H54 (cell line): ENCODE results near the gene PHF11.

Experiments used
- DNase-seq: peaks from one replicate; pipeline ENCODE4 v3.0.0; 2011; ENCODE audit warnings: low spot score, mixed read lengths; ENCODE audit not compliant: insufficient read length
- FAIRE-seq: peaks from 3 replicates; lab custom pipeline; 2011; peaks lifted over from hg19 to GRCh38; lab: Jason Lieb, UNC
- POLR2A ChIP-seq: IDR thresholded peaks from 2 replicates; pipeline ENCODE4 v1.6.1; 2011; ENCODE audit warnings: low read depth, mild to moderate bottlenecking, low read length

The PHF11 gene

DNA sequence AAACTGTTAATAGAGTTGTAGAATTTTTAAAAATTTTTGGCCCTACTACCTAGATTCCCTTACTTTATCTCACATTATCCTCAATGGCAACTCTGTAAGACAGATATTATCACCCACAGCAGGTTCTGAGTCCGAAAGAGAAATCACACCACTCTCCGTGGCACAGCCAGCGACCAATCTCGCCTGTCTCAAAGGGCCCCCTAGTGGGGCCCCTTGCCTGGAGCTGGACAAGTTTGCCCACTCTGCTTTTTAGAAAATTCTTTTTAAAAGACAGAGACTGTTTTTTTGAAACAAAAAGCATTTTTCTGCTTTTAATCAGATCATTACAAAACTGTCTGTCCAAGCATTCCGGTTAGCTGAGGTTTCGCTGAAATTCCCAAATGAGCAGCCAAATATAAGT, 21.7 kb downstream of the PHF11 start:
- no peak for TF ChIP-seq POLR2A
- FAIRE-seq (no peak), DNase-seq (no peak)

DNA sequence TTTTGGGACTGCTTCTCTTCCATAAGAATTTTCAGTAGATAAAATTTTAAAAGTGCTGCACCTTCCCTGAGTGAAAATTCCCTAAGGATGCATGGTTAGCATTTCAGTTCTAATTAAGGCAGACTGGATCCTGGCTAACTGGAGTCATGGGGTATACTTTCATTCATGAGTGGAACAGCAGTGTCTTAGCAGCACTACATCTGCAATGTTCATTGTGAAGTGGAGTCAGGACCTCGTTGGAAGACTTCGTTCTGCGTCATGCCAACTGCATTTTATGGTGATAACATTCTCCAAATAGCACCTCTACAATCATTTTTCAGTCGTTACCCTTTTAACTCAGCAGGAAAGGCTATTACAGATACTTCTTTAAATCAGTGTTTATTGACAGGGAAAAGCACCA, 25.5 kb downstream of the PHF11 start:
- DNase-seq = no peak
- no peak for FAIRE-seq
- TF ChIP-seq POLR2A = no peak

DNA sequence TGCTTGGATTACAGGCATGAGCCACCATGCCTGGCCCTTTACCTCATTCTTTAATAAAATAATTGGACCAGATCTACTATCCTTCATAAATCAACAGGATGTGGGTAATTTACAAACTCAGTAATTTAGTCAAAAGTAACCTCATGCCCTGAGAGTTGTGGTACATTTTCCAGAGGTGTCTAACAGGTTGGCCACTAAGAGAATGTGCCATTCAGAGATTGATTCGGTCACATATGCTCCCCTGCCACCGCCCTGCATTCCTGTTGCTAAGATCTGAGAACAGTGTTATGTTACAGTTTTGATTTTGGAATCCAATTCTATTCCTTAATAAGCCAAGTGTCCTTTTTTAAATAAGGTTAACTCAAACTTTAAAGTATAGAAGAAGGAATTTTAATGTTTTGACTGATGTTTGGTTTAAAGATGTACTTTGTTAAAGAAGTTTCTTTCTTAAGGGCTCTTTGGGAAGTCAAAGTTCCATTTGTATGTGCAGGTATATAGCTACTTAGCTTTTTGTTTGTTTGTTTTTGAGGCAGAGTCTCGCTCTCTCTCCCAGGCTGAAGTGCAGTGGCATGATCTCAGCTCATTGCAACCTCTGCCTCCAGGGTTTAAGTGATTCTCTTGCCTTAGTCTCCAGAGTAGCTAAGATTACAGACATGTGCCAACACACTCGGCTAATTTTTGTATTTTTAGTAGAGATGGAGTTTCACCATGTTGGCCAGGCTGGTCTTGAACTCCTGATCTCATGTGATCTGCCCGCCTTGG, 29.2 kb downstream of the PHF11 start:
- DNase-seq (no peak), FAIRE-seq (no peak)
- no peak for TF ChIP-seq POLR2A

DNA sequence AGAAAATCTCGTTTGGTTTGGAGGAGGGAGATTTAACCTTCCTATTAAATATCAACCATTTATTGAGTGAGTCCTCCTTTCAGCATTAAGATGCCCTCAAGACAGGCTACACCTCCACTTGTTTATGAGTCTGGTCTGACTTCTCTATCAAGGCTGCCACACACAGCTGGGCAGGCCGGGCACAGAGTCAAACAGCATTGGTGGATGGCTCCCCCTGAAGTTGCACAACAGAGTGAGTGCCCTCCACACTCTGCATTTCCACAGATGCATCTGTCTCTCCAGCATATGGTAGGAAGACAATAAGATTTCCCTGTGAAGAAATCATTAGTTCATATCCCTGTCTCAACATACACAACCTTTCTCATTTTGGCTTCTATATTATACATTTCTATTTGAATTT, 31.4 kb downstream of the PHF11 start:
- TF ChIP-seq POLR2A = no peak
- no peak for FAIRE-seq
- DNase-seq = no peak

DNA sequence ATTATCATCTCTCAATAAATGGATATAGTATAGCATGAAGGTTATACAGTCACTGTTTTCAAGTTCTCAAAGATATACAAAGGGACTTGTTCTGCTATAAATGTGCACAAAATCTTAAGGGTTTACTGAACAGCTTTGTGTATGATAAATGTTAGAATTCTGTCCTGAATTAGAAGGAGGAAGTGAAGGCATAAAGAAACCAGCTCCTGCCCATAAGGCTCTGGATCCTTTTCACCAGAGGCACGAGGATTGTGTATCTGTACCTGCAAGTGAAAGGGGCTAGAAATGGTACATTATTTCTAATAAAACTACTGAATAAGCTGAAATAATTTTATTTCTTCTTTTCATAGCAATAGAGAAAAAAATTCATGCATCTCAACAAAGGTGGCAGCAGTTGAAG, 32.4 kb downstream of the PHF11 start:
- DNase-seq (no peak), FAIRE-seq (no peak)

DNA sequence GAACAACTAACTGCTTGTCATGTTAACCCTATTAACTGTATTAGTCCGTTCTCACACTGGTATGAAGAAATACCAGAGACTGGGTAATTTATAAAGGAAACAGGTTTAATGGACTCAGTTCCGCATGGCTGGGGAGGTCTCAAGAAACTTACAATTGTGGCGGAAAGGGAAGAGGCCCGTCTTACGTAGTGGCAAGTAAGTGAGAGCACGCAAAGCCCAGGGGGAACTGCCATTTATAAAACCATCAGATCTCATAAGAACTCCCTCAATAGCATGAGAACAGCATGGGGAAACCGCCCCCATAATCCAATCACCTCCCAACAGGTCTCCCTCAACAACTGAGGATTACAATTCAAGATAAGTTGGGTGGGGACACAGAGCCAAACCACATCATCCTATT, 34.7 kb downstream of the PHF11 start:
- FAIRE-seq (no peak), DNase-seq (no peak)
- TF ChIP-seq POLR2A = no peak

More for the DNA sequence above, 32.4 kb downstream of the PHF11 start:
- no peak for TF ChIP-seq POLR2A

DNA sequence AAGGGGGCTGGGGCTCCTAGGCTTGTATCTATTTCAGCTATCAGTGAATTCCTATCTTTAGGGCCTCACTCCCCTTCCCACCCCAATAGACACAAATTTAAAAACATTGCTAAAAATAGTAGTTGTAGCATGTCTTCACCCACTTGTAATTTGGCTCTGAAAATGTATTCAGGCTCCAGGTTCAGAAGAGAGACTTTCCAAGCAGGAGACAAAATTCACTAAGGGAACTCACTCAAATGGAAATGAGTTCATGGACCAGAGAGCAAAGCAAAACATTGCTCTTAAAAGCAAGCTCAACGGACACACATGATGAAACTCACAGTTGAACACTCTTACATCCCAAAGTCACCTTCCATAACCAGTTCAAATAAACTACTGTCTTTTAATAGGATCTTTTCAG, 36.8 kb downstream of the PHF11 start:
- no peak for TF ChIP-seq POLR2A
- FAIRE-seq (no peak), DNase-seq (no peak)

DNA sequence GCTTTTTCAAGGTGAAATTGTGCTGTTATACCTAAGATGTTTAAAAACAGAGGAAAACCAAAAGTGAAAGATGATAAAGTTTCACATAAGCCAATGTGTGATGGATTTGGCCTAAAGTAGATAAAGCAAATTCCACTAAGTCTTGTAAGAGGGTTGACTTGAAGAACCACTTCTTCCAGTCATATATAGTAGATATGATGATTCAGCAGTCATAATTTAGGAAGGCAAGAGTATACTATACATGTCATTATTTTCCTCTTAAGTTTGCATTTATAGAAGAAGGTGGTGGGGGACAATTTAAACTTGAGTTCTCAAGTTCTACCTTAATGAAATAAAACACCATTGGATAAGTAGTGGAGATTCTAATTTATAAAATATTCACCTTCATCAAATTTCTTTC, 37.3 kb downstream of the PHF11 start:
- no peak for TF ChIP-seq POLR2A
- no peak for FAIRE-seq
- DNase-seq = no peak

DNA sequence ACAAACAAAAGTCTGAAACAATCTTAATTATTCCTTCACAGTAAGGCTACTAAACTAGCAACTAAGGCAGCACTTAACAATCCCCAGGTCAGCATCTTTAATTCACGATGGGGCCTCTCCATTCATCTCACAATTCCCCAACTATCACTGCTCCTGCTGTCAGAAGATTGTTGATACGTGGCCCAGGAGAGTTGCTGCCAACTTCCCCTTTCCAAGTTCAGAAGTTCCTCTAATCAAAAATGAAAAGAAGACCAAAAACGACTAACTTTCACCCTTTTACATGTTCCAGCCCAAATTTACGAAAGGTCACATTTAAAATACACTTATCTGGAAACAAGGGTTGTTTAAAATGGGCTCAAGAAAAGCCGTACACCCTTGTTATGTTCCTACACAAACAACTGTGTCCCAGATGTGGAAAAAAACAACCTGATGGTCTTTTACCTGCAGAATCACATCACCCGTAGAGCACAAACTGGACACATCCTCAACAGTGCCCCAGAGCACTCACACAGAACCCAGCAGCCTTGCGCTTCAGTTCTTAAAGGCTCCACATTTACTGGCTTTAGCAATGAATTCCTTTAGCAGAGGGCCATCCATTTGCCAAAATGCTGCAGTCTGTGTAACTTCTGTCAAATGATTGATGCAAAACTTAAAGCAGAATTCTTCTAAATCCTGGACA, 38.0 kb downstream of the PHF11 start:
- no peak for DNase-seq
- no peak for FAIRE-seq

DNA sequence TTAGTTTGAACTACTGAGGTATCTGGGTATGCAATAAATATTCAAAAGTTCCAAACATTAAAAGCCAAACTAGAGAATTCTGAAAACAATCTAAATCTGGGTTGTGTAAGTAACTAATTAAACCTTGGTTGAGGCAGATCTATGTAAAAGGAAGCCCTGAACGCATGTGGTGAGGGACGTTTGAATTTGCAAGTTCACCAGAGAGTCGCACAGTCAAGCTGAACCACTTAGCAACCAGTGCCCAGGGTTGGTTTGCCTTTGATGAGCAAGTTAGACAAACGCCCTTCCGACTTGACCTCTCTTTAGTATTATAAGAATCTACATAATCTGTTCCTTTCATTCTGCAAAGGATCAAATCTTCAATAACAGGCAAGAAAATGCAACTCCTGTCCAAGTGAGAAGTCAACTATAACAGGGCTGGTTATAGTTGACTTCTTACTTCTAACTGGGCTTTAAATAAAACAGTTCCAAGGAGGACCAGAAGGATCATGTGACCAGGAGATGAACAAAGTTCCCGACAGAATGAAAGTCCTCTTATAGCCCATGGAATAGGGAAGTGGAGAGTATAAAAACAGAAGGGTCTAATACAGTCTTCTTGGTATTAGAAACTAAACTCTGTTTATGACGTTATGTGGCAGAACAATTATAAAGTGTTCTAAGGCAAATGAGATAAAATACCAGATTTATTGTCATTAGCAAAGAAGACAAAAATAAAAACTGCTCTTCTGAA, 40.6 kb downstream of the PHF11 start:
- DNase-seq = no peak
- FAIRE-seq = no peak
- no peak for TF ChIP-seq POLR2A

More for the DNA sequence above, 38.0 kb downstream of the PHF11 start:
- TF ChIP-seq POLR2A = no peak

DNA sequence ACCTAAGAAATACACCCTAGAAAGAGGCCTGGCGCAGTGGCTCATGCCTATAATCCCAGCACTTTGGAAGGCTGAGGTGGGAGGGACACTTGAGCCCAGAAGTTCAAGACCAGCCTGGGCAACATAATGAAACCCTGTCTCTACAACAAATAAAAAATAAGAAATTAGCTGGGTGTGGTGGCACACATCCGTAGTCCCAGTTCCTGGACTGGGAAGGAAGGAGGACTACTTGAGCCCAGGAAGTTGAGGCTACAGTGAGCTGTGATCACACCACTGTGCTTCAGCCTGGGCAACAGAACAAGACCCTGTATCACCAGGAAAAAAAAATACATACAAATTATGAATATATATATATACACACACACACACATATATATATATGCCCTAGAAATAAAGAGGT, 42.7 kb downstream of the PHF11 start:
- DNase-seq = no peak
- FAIRE-seq = no peak
- TF ChIP-seq POLR2A = no peak

DNA sequence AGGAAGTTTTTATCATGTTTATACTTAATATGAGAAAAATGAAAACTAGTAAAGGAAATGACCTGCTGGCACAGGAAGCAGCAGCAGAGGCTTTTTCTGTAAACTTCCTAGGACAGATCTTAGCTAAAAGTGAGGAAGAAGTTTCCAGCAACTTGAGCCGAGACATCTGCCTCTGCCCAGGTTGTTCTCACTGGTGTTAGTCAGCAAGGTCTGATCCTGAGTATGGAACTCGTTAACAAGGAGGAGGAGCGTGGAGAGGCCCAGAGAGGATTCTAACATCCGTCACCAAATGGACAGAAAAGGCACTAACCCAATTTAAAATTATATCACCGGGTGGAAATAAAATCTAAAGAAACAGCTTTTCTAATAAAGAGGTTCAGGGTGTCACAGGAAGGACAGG, 43.6 kb downstream of the PHF11 start:
- no peak for FAIRE-seq
- no peak for TF ChIP-seq POLR2A
- DNase-seq = no peak

DNA sequence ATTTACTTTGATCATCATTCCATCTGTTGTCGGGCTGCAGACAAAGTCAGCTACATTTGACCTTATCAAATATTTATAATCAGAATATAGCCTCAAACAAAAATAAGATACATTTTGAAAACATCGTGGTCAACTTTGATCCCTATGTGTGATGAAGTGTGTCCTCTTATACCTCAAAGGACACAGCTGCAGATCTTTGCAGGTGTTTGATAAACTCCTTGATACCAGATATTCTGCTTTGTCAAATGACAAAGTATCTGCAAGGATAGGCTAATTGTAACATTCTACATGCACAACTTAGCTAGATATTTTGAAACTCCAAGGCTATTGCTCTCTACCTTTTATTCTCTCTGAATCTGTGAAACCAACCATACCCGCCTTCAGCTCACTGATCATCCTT, 44.0 kb downstream of the PHF11 start:
- DNase-seq = no peak
- no peak for TF ChIP-seq POLR2A
- FAIRE-seq = no peak

DNA sequence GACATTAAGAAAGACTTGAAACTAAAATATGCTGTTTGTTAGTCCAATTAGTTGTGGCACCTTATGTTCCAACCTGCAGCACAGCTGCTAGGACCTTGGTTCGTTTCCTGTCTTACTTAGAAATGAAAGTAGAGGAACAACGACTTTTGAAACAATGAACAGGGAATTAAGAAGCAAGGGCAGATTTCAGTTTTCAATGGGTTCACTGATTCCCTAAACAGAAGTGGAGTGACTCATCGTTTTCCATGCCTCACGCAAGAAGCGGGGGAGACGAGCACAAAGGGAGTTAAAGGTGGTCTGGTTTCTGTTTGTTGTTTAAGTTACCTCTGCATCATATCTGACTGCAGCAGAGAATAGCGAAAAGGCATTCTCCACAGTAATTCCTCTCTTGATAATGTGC, 44.8 kb downstream of the PHF11 start:
- FAIRE-seq (no peak), DNase-seq (no peak)
- TF ChIP-seq POLR2A = no peak
